Left forelimb (tissue), 1 donor: ENCODE data around the gene CDK6.
"Not testable (repeated sequence)": the region's sequence is repeated elsewhere in the genome, so short reads cannot be mapped to it uniquely, and the experiment has no call there.

ENCODE experiments used
- DNase-seq: peaks from one replicate; pipeline ENCODE4 v3.0.0-alpha.2; 2018; ENCODE audit warnings: low spot score

Gene CDK6

DNA sequence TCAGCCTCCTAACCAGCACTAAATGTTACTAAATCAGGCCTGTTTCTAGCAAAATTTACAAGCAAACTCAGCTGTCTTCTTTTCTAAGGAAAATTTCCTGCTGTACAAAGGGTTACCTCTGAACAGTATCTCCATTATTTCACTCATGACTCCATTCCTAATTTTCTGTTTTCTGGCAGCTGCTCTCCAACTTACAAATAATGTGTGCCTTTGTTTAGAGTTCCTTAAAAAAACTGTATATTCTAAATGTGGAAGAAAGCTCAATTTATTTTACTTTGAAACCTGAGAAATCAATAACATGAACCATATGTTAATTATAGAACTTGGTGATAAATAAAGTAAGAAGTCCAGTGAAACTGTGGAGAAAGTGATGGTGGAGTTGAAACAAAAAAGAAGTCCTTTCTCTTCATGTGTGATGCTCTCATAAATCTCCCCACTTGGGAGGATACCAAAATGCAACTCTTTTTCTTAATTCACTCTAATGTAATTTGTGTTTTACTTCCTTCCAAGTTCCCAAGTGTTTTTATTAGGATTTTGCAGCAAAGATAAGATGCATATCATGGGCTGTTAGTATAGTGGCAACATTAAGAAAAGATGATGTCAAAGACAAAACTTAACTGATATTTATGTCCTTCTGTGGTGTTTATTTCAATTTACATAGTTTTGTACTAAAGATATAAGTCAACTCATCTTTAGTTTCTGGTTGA, 74.8 kb downstream of the CDK6 start:
- no peak for DNase-seq

DNA sequence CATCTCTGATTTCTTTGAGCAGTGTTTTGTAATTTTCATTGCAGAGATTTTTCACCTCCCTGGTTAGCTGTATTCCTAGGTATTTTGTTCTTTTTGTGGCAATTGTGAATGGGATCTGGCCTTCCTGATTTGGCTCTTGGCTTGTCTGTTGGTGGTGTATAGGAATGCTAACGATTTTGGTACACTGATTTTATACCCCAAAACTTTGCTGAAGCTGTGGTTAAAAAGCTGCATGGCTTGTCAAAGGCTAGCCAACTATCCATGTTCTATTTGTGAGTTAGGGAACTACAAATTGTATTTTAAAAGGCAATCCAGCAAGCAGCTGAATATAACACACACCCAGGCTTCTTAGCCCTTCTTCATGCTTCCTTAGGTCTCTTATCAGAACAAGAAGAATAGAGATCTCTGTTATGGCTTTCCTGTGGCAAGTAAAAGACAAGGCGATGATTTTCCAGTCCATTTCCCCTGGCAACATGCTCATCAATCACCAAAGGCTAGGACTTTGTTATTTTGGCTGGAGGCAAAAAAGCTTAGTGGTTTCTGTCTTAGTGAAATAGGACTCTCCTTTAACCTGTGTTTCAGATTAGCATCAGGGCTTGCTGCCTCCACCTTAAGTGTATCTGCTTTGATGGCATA, 77.5 kb downstream of the CDK6 start:
- DNase-seq: no peak

DNA sequence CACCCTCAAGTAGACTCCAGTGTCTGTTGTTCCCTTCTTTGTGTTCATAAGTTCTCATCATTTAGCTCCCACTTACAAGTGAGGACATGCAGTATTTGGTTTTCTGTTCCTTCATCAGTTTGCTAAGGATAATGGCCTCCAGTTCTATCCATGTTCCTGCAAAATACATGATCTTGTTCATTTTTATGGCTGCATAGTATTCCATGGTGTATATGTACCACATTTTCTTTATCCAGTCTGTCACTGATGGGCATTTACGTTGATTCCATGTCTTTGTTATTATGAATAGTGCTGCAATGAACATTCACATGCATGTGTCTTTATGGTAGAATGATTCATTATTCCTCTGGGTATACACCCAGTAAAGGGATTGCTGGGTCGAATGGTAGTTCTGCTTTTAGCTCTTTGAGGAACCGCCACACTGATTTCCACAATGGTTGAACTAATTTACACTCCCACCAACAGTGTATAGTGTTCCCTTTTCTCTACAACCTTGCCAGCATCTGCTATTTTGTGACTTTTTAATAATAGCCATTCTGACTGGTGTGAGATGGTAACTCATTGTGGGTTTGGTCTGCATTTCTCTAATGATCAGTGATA, 79.0 kb downstream of the CDK6 start:
- DNase-seq: not testable (repeated sequence)

DNA sequence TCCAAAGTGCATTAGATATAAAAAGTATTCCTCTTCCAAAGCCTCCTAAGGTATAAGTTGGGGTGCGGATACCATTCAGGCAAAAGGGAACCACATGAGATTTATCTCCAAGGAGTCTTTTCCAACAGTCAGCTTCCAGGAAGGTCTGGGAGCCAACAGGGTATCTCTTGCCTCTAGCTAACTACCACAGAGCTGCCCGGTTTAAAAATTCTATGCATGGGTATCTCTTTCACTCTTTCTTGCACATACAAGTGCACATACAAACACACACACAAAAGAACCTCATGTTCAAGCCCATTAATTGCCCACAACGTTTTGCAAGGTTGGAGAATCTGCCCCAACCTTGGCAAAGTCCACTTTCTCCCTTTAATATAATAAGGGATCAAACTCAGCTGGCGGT, 80.7 kb downstream of the CDK6 start:
- no peak for DNase-seq

DNA sequence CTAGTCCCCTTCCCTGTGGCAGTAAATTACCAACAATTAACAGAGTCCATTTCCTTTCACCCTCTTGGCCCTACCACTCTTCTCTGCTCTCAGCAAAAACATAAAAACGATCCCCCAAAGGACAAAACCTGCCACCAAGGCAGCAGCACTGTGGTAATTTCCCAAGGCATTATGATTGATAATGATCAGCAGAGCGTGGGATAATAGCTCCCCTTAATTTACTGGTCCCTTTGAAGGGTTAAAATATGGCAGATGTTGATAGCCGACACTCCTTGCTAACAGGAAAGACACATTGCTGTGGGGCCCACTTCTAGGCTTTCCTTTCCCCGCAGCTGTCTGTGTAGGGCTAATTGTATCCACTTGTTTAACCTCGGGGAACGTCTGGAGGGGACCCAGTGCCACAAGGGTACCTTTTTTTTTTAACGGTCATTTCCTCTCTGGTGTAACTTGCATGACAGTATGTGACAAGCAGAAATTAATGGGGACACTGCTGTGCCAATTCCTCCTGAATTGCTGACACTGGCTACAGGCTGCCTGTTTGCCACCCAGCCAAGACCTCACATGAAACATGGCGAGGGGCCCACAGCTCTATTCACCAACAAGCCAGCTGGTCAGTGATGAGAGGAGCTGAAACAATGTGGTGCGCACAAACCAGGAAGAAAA, 81.3 kb downstream of the CDK6 start:
- no peak for DNase-seq

DNA sequence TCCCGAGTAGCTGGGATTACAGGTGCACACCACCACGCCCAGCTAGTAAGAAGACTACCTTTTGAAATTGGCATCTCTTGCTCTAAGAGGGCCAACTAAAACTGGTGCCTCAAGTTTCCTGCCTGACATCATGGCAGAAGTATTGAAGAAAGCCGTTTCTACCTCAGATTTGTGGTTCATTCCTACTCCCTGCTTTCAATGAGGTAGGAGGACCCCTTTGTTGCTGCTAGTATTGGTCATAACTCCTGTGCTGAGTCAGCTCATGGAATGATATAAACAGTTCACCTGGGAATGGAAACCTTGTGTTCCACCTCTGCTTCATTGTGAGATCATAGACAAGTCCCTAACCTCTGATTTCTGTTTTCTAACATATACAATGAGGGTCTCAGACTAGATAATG, 82.8 kb downstream of the CDK6 start:
- DNase-seq: no peak

DNA sequence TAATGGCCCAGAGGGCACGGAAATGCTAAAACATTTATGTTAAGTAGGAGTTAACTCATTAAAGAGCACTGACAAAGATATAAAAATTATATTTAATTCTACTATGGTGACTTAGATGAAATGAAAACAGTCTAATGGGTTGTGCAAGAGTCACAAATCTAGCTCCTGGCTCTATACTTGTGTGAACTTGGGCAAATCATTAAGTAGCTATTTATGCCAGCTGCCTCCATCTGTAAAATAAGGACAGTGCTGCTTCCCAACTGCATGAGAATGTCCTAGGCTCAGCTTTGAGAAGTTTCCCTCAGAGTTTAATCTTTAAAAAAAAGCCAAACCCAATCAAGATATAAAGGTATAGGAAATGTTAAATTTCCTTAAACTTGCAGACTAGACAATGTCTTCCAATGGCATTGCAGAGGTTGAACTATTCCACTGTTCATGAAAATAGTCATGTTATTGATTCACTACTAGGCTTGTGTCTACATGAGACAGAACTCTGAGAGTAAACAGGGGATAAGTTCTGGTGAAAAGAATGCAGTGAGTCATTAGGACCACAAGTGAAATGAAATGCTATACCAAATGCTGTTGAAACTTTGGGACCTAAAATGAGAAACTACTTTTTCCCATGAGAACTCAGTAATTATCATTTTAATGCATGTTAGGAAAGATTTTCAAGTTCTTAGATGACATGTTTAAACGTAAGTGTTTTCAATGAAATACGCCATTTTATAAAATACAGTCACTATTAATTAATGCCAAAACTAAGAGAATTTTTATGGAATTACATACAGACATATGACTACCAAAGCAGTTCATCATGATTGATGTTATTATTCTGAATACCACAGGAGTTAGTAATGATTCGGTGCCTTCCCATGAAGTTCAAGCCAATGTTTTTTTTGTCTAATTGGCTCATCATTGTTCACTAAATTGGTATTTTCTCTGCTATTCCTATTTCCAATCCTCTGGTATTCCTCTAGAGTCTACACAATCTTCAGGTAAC, 84.2 kb downstream of the CDK6 start:
- no peak for DNase-seq

DNA sequence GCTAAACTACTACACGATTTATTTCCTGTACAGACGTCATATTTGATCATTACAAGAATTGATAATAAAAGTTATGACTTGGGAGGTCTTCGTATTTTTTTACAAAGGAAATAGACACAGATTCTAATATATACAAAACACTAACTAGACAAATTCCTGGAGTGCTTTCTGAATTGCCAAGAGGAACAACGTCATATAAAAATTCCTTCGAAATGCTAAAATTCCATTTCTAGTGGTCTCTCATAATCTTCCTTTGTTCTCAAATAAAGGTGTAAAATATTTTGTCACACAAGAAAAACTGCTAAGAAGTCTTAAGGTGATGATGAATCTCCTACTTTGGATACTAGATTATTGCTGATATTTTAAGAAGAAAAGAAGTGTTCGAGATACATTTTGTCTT, 85.4 kb downstream of the CDK6 start:
- DNase-seq: no peak

DNA sequence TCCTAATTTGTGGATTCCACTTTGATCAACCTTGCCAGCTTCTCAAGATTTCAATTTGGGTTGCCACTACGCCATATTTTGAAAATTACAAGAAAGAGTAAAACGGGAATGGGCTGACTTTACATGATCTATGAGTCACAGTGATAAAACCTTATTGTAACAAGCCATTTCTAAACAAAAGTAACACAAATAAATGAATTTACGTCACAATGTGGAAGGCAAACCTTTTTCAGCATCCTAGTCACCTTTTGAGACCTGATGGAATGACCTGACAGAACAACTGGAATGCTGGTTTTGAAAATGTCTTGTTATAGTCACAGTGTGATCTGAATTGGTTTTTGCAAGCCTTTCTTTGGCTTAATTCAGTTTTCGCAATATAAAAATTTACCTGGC, 85.9 kb downstream of the CDK6 start:
- no peak for DNase-seq

DNA sequence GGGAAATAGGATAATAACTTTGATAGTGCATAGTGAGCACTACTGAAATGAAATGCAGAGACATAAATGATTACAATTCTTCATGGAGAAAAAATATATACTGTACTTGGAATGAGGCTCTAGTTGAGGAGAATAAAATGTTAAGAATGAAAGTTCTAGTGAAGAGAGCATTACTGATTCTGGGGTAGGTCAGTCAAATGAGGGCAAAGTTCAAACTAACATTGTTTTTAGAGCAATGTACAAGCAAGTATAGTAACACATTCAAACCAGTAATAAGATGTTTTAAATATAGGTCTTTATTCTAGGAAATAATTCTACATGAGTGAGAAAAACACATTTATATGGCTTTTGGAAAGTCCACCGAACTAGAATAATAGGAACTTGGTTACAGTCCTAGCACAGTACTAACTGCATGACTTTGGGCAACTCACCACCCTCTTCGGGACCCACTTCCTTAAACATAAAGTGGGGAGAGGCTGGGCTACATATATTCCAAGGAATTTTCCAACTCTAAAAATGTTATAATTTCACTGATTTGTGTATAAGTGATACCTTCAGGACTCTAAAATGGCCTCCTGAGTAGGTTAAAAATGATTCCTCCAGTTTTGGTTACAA, 86.4 kb downstream of the CDK6 start:
- DNase-seq: no peak

DNA sequence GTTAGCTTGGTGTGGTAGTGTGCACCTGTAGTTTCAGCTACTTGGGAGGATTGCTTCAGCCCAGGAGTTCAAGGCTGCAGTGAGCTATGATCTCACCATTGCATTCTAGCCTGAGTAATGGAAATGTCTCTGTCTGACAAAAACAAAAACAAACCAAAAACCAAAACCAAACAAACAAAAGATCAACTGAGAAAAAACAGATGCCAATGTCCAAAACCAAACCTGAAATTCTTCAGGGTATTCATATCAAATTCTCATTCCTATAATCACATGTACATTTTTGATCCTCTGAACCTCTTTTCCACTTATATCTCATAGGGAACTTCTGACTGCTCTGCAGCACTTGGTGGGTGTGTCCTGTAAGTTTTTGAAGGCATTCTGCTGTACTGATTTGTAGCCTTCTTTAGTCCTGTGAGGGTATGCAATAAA, 87.0 kb downstream of the CDK6 start:
- no peak for DNase-seq

DNA sequence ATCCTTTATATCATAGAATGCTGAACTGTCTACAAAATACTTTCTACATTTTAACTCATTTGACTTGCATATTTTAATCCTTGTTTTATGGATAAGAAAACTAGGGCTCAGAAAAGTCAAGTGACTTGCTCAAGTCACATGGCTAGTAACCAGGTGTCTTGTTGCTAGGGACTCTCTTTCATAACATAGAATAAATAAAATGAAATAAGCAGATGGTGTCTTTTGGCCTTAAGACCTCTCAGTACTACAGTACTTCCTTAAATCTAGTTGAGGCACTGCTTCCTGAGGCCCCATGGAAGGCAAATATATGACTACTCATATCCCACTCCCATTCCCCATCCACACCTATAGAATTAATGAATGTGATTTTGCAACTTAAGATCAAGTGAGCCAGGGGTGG, 87.9 kb downstream of the CDK6 start:
- DNase-seq: no peak

DNA sequence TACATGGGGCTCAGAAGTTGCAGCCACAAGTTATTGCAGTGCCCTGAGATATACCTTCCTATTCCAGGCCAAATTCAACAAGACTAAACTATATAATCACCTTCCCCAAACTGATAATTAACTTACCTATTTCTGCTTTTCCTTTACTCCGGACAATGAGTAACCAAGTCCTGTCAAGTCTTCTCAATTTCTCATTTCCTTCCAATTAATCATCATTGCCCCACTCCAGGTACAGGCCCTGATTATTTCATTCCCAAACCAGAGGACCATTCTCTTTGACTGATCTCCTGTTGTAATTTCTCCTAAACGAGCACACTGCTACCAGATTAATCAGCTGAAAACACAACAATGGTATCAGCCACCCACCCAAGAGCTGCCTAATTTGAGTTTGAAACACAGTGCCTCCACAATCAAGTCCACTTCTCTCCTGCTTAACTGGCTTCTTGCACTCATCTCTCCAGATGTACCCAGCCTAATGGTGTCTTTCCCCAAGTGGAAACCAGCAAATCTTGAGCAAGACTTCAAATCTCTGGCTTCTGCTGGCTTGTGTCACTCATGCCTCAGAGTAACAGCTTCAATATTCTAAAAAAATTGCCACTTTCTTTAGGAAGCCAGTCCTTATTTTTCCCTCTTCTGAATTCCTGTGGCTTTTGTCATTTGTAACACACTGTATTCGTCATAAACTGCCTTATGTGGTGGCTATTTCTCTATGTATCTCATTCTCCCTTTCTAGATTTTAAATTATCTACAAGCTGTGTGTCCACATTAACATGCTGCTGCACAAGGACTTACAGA, 89.1 kb downstream of the CDK6 start:
- no peak for DNase-seq

DNA sequence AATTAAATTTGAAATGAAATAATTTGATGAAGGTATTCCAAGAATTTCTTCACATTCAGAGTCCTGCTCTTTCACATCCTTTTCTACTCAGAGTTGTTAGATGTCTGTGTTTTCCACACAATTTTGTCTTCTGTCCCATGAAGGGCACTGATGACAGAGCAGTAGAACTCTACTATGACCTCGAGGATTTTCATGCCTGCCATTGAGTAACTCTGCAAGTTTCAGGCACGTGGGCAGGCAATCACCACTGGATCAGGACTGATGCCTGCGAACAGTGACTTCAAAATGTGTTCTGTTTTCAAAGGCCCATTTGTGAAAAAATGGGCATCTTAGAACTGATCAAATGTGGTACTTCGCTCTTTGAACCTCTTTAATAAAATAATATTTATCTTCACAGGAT, 91.1 kb downstream of the CDK6 start:
- DNase-seq: no peak

DNA sequence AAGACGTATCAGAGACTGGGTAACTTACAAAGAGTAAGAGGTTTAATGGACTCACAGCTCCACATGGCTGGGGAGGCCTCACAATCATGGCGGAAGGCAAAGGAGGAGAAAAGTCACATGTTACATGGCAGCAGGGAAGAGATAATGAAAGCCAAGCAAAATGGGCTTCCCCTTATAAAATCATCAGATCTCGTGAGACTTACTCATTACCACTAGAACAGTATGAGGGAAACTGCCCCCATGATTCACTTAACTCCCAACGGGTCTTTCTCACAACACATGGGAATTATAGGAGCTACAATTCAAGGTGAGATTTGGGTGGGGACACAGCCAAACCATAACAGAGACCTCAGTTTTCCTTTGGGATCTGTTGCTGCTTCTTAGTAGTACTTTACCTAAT, 92.2 kb downstream of the CDK6 start:
- DNase-seq: not testable (repeated sequence)

DNA sequence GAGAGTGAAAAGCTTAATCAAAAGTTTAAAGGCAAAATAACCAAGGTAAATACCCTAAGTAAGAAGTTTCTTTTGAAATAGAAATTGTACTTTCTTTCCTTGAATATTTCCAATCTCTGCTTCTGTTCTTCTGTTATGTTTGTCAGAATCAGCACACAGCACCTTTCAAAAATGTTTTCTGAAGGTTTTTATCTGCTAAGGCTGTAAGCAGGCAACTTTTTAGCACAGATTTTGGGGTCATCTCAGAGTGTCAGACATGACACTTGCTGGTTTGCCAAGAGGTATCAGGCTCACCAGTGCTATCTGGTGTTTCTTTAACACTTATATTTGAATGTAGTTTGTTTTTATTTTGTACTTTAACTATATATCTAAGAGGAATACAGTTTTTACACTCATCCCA, 94.2 kb downstream of the CDK6 start:
- DNase-seq: no peak

DNA sequence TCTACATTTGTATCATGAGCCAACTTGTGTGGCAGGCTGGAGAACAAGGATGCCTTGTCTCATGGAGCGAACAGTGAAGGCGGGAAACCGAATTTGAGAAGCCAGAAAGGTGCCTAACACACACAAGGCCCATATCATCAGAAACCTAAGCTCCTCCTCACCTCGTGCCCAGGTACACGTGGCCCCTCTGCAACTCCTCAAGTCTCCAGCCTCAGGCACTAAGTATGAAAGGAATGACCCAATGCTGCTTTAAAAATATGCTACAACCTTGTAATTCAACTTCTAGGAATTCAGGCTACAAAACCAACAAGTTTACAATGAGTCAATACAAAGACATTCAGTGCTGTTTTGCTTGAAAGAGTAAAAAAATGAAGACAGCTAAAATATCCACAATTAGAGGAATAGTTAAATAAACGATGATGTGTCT, 95.7 kb downstream of the CDK6 start:
- no peak for DNase-seq

DNA sequence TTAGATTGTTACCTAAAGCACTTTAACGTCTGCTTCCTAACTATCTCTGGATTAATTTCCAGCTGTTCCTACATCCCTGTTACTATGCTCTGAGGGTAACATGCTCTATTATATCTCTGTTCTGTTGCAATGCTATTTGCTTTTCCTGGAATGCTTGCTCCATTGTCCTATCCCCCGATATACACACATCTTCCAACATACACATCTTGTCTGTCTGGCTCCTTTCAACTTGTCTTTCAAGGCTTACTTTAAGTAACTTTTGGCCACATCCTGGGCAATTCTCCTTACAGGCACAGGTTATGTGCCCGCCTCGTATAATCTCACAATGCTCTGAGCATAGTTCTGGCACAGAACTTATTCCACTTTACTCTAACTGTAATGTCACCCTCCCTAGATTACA, 96.2 kb downstream of the CDK6 start:
- no peak for DNase-seq

DNA sequence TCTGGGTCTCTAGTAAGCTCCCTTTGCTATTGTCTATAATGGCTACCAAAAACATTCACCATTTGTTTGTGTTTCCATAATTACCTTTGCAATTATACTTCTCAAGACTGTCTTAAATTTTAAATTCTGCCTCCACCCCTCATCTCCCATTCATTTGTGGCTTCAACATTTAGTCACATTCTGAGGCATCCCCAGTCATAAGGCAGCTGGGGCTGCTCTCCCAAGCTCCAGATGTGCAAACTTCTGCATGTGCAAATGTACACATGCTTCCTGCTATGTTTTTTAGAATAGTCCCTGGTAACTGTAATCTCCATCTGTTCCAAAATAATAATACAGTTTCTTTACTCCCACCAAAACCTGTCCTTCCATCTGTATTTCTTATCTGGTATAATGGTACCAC, 97.3 kb downstream of the CDK6 start:
- DNase-seq: no peak

DNA sequence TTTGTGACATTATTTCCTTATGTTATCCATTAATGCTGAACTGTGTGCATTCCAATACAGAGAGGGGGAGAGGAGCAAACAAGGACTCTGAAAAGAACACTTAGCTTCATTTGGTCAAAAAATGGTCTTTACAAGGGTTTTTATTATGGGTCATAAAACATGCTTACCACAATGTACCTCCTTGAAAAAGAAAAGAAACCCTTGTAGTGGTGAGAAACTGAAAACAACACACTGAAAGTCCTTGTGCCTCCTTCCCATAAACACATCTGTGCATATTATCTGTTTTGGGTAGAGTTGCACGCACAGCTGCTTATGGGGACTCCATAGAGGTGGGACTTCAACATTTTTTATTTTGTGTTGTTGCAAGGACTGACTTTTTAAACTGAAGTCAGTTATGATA, 98.7 kb downstream of the CDK6 start:
- DNase-seq: no peak

DNA sequence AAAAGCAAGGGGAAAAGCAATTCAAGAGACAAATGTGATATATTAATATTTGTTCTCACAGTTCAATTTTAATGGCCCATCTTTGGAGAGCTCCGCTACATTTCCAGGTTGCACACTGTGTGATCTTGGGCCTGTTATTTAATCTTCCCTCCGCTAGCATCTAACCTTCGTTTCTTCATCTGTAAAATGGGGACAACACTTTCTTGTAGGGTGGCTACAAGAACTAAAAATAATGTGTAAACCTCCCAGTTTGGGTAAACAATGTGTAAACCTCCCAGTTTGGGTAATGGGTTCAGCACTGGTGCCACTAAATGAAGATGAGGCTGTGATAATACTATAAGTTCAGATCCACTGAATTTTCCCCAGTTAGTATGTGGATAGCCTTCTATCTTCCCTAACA, 99.5 kb downstream of the CDK6 start:
- DNase-seq: no peak
